A673 (cell line): Measurements from ENCODE around the gene ADCY5.

ENCODE experiments used
- EZH2 ChIP-seq: fragments of 200-600 bp; sonication (generic); IDR thresholded peaks from 2 replicates; pipeline ENCODE4 v1.6.1; 2017; ENCODE audit warnings: borderline replicate concordance, low read depth, mild to moderate bottlenecking, mixed read lengths, antibody characterized with exemption, low read length; ENCODE audit not compliant: poor library complexity, severe bottlenecking
- TF ChIP-seq, protein P1 (sequence below): fragments of 300-800, 200-600 bp; sonication (generic); conservative IDR thresholded peaks from 2 replicates; pipeline ENCODE4 v1.5.1; 2017; ENCODE audit warnings: low read depth, mild to moderate bottlenecking, antibody characterized with exemption, low read length, moderate library complexity, mixed read lengths

DNA sequence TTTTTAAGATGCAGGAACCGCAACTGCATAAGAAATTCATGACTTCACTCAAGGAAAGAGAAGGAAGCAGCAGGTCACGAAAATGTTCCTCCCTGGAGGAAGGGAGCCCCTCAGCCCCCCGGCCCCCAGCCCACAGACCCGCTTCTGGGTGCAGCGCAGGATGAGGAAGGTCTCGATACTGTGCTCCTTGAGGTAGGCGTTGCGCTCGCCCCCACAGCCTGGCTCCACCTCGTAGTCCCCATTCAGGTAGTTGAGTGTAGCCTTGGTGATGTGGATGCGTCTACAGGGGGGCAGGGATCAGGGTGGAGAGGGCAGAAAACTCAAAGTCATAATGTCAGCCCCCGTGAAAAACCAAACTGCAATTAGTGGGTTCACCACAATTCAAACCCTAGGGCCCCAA lies 121.4 kb downstream of the ADCY5 start:
- TF ChIP-seq, protein P1, sequence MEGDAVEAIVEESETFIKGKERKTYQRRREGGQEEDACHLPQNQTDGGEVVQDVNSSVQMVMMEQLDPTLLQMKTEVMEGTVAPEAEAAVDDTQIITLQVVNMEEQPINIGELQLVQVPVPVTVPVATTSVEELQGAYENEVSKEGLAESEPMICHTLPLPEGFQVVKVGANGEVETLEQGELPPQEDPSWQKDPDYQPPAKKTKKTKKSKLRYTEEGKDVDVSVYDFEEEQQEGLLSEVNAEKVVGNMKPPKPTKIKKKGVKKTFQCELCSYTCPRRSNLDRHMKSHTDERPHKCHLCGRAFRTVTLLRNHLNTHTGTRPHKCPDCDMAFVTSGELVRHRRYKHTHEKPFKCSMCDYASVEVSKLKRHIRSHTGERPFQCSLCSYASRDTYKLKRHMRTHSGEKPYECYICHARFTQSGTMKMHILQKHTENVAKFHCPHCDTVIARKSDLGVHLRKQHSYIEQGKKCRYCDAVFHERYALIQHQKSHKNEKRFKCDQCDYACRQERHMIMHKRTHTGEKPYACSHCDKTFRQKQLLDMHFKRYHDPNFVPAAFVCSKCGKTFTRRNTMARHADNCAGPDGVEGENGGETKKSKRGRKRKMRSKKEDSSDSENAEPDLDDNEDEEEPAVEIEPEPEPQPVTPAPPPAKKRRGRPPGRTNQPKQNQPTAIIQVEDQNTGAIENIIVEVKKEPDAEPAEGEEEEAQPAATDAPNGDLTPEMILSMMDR = no peak
- TF ChIP-seq EZH2 = no peak
